ENCODE data around the gene MAPK8IP1.
"Not testable (repeated sequence)": the region's sequence is repeated elsewhere in the genome, so short reads cannot be mapped to it uniquely, and the experiment has no call there.

MAPK8IP1 gene

DNA sequence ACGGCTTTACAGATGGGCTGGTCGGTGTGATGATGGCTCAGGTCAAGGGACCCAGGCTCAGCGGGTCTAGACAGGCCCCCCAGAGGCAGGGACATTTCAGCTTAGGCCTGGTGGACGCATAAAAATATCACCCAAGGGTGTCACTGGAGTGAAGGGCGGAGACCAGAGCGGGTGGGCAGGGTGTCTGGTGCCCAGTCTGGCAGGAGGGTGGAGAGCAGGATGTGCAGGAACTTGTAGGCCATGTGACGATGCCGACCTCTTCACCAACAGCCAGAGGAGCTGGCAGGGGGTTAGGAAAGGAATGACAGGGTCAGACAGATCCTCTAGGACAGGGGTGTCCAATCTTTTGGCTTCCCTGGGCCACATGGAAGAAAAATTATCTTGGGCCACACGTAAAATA, 4.5 kb downstream of the MAPK8IP1 start:
- no peak for DNase-seq (ENCODE audit: low read depth, low spot score)

GRCh38 chr11:45890886-45891550, 5.6 kb downstream of the MAPK8IP1 start:
- DNase-seq (ENCODE audit: low read depth, low spot score), result no peak

GRCh38 chr11:45892856-45893255, 7.4 kb downstream of the MAPK8IP1 start:
- no peak for DNase-seq (ENCODE audit: low read depth, low spot score)

DNA sequence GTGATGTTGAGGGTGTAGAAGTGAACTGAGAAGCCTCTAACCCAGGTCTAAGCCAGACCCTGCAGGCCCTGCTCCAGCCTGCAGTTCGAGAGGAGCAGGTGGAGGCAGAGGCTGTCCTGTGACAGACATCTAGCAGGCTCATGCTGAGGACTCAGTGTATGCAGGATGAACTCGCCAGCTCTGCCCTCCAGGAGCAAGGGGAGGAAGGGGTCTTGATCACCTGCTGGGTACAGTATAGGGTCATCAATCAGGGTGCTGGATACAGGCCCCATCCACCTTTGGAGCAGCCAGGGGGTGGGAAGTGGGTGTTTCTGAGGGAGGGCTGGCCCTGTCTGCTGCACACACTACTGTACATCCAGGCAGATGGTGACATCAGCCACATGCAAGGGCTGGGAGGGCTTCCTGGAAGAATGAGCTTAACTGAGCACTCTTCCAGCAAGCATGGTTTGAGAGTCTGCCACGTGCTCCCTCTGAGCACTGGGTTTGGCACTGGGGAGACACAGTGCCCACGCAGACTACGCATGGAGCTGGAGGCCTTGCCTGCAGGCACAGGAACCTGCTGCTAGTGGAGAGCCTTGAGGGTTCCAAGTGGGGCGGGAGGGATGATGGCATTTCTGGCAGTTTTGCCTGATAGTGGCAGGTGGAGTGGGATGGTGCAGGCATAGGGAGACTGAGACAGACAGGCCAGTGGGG, 9.2 kb downstream of the MAPK8IP1 start:
- no peak for DNase-seq (ENCODE audit: low read depth, low spot score)

- no peak for DNase-seq (ENCODE audit: low read depth, low spot score)
Observed at GRCh38 chr11:45895553-45896259, 10.3 kb downstream of the MAPK8IP1 start.

GRCh38 chr11:45896422-45896984, 11.1 kb downstream of the MAPK8IP1 start:
- no peak for DNase-seq (ENCODE audit: low read depth, low spot score)

DNA sequence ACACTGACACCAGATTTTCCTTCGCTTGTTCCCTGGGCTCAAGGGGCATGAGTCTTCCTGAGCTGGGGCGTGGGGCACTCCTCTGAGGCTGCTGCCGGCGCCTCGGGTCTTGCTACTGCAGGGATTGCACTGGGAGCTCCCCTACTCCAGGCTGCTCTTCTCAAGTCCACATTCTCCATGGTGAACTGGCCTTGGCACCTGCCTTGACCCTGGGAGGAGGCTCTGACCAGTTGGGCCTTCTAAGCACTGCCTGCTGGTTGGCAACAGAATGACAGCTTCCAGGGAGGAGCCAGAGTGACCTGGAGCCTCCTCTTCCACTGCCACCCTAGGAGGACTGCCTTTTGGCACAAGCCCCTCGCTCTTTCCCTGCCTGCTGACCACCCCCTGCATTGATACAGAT, 12.1 kb downstream of the MAPK8IP1 start:
- no peak for DNase-seq (ENCODE audit: low read depth, low spot score)

DNA sequence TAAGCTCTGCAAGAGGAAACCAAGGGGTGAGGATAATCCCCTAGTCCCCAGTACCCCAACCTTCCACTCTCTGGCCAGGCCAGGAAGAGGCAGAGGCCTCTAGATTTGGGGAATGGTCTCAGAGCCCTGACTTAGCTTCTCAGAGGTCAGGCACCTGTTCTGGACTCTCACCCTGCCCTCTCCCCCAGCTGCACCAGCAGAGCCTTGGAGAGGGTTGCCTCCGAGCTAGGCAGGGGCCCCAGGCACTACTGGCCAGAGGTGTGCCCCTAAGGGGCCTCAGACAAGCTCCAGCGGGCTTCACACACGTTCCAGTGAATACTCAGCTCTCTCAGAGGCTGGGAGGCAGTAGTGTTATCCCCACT, 13.6 kb downstream of the MAPK8IP1 start:
- no peak for DNase-seq (ENCODE audit: low read depth, low spot score)

GRCh38 chr11:45899448-45900174, 14.2 kb downstream of the MAPK8IP1 start:
- DNase-seq (ENCODE audit: low read depth, low spot score), result peak; percentile 77

GRCh38 chr11:45900175-45900800, 14.8 kb downstream of the MAPK8IP1 start:
- DNase-seq (ENCODE audit: low read depth, low spot score), result not testable (repeated sequence)

DNA sequence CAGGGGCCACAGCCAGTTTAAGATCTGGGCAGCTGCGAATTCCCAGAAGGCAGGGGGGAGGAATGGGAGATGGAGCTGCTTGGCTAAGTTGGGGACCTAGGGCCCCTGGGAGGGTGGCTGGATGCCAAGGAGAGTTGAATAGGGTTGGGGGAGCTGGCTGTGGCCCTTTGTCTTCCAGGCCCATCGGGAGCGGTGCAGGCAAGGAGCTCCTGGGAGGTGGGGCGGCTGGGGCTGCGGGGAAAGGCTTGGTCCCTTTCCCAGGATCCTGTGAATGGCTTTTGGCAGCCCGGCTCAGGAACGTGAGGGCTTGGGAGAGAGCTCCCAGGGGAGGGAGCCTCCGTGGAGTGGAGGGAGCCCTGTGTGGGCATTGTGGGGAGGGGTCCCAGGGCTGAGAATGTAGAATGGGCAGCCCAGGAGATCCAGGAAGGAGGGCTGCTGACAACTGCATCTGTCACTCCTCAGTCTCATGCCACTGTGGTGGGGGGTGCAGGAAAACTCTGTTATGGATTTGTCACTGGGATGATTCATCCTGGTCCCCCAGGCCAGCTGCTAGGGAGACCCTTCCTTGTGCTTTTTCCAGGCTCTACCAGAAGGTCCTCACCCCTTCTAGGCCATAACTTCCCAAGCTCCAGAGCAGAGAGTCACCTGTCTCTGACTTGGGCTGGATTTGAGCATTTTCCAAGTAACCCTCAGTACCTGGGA, 15.6 kb downstream of the MAPK8IP1 start:
- DNase-seq (ENCODE audit: low read depth, low spot score), result no peak

GRCh38 chr11:45901626-45902025, 16.2 kb downstream of the MAPK8IP1 start:
- no peak for DNase-seq (ENCODE audit: low read depth, low spot score)

- DNase-seq (ENCODE audit: low read depth, low spot score), result no peak
Observed at GRCh38 chr11:45902452-45903380, 17.3 kb downstream of the MAPK8IP1 start.

- no peak for DNase-seq (ENCODE audit: low read depth, low spot score)
Observed at GRCh38 chr11:45904309-45904915, 19.0 kb downstream of the MAPK8IP1 start.

DNA sequence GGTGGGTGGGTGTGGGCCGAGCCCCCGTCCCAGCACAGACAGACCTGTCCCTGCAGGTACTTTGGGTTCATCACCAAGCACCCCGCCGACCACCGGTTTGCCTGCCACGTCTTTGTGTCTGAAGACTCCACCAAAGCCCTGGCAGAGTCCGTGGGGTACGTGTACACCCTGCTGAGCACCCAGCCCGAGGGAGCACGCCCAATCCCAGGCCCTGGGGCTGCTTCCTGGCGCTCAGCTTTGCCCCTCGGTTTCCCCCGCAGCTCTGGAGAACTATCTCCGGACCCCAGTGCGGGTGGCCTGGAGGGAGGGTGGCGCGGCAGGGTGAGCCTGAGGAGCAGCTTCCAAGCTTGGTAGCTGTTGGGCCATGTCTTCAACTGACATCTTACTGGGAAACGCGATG, 19.6 kb downstream of the MAPK8IP1 start:
- no peak for DNase-seq (ENCODE audit: low read depth, low spot score)

DNA sequence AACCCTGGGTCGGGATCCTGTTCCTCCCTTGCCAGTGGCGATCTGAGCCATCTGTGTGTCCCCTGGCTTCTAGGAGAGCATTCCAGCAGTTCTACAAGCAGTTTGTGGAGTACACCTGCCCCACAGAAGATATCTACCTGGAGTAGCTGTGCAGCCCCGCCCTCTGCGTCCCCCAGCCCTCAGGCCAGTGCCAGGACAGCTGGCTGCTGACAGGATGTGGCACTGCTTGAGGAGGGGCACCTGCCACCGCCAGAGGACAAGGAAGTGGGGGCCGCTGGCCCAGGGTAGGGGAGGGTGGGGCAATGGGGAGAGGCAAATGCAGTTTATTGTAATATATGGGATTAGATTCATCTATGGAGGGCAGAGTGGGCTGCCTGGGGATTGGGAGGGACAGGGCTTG, 20.1 kb downstream of the MAPK8IP1 start:
- not testable (repeated sequence) for DNase-seq (ENCODE audit: low read depth, low spot score)

GRCh38 chr11:45906096-45906682, 20.7 kb downstream of the MAPK8IP1 start:
- no peak for DNase-seq (ENCODE audit: low read depth, low spot score)

GRCh38 chr11:45906965-45907611, 21.6 kb downstream of the MAPK8IP1 start, which contains the start of gene FREY1:
FREY1 (minus strand) TSS chr11:45907271; CDS start chr11:45907245, 26 bp downstream.
- DNase-seq (ENCODE audit: low read depth, low spot score), result no peak
